Measurements from ENCODE around the gene NTRK2. TPM values are rescaled to one million over a fixed set of nuclear protein-coding genes. Genes with fewer than 3 reads are reported as not detected.

NTRK2 gene
- total RNA-seq, 1 donor from 2014 or later = 1.5 TPM

- DNase-seq (ENCODE audit: low read depth) = no peak
- Histone ChIP-seq H3K36me3 (ENCODE audit: control insufficient read depth, insufficient read depth, low read length) (no peaks in the 10 kb centered on the region), H3K27me3 (ENCODE audit: control insufficient read depth, insufficient read depth, low read length) (no peaks in the 10 kb centered on the region), H3K4me3 (ENCODE audit: low read depth, low read length) (no peak overlapping the region)
- TF ChIP-seq, protein P1, sequence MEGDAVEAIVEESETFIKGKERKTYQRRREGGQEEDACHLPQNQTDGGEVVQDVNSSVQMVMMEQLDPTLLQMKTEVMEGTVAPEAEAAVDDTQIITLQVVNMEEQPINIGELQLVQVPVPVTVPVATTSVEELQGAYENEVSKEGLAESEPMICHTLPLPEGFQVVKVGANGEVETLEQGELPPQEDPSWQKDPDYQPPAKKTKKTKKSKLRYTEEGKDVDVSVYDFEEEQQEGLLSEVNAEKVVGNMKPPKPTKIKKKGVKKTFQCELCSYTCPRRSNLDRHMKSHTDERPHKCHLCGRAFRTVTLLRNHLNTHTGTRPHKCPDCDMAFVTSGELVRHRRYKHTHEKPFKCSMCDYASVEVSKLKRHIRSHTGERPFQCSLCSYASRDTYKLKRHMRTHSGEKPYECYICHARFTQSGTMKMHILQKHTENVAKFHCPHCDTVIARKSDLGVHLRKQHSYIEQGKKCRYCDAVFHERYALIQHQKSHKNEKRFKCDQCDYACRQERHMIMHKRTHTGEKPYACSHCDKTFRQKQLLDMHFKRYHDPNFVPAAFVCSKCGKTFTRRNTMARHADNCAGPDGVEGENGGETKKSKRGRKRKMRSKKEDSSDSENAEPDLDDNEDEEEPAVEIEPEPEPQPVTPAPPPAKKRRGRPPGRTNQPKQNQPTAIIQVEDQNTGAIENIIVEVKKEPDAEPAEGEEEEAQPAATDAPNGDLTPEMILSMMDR (IDR thresholded peaks at IDR 0.05; ENCODE audit: insufficient read depth, low read length, poor library complexity, severe bottlenecking) = no peak
These were observed 202.5 kb downstream of the NTRK2 start for GRCh38 chr9:84871983-84872382.

DNA sequence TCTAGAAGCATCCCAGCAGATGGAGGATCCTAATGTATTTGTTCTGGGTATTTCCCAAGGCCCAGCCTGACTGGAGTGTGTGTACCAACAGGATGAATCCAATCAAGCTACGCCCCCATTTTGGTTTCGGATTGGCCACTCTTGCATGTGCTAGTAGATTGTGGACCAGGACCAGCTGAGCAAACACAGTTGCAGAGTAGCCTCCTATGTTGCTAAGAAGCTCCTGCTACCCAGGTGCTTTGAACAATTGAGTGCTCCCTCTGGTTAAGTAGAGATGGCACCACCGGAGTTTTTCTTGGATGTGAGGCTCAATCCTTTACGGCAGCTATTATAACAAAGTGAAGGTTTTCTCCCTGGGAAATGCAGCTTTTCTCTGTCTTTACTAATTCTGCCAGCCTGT lies 204.5 kb downstream of the NTRK2 start:
- Histone ChIP-seq H3K4me3 (ENCODE audit: low read depth, low read length) (no peak overlapping the region), H3K27me3 (ENCODE audit: control insufficient read depth, insufficient read depth, low read length) (no peaks in the 10 kb centered on the region), H3K36me3 (ENCODE audit: control insufficient read depth, insufficient read depth, low read length) (no peaks in the 10 kb centered on the region)
- TF ChIP-seq, protein P1 (IDR thresholded peaks at IDR 0.05; ENCODE audit: insufficient read depth, low read length, poor library complexity, severe bottlenecking) = no peak
- no peak for DNase-seq (ENCODE audit: low read depth)

GRCh38 chr9:84874596-84874995 lies 205.1 kb downstream of the NTRK2 start:
- no peaks in the 10 kb centered on the region for H3K36me3 ChIP-seq (ENCODE audit: control insufficient read depth, insufficient read depth, low read length)
- DNase-seq (ENCODE audit: low read depth) = no peak
- no peaks in the 10 kb centered on the region for H3K27me3 ChIP-seq (ENCODE audit: control insufficient read depth, insufficient read depth, low read length)
- H3K4me3 ChIP-seq (ENCODE audit: low read depth, low read length) = no peak overlapping the region
- TF ChIP-seq, protein P1 (IDR thresholded peaks at IDR 0.05; ENCODE audit: insufficient read depth, low read length, poor library complexity, severe bottlenecking) = no peak

GRCh38 chr9:84875193-84875592 lies 205.7 kb downstream of the NTRK2 start:
- TF ChIP-seq, protein P1 (IDR thresholded peaks at IDR 0.05; ENCODE audit: insufficient read depth, low read length, poor library complexity, severe bottlenecking) = no peak
- Histone ChIP-seq H3K4me3 (ENCODE audit: low read depth, low read length) (no peak overlapping the region), H3K36me3 (ENCODE audit: control insufficient read depth, insufficient read depth, low read length) (no peaks in the 10 kb centered on the region), H3K27me3 (ENCODE audit: control insufficient read depth, insufficient read depth, low read length) (no peaks in the 10 kb centered on the region)
- DNase-seq (ENCODE audit: low read depth) = no peak

- Histone ChIP-seq H3K27me3 (ENCODE audit: control insufficient read depth, insufficient read depth, low read length) (no peaks in the 10 kb centered on the region), H3K4me3 (ENCODE audit: low read depth, low read length) (no peak overlapping the region), H3K36me3 (ENCODE audit: control insufficient read depth, insufficient read depth, low read length) (no peaks in the 10 kb centered on the region)
- no peak for DNase-seq (ENCODE audit: low read depth)
- TF ChIP-seq, protein P1 (IDR thresholded peaks at IDR 0.05; ENCODE audit: insufficient read depth, low read length, poor library complexity, severe bottlenecking) = no peak
These were observed 210.1 kb downstream of the NTRK2 start for GRCh38 chr9:84879631-84880030.

DNA sequence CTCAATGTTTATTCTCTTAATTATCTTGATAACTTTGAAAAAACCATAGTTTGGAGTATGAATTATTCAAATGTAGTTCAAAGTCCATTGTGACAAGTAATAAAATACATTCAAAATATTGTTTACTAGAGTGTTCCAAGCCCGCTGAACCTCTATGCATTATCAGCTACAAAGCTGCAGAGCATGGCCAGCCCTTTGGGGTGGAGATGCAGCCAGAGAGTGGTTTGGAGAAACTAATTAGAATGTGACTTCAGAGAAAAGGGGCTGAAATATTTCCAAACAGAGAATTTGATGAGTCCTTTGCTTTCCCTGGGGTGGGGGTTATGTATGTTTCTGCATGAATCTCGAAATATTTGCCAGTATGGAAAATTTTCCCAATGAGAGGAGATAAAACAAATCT lies 211.3 kb downstream of the NTRK2 start:
- Histone ChIP-seq H3K36me3 (ENCODE audit: control insufficient read depth, insufficient read depth, low read length) (no peaks in the 10 kb centered on the region), H3K4me3 (ENCODE audit: low read depth, low read length) (no peak overlapping the region), H3K27me3 (ENCODE audit: control insufficient read depth, insufficient read depth, low read length) (no peaks in the 10 kb centered on the region)
- TF ChIP-seq, protein P1 (IDR thresholded peaks at IDR 0.05; ENCODE audit: insufficient read depth, low read length, poor library complexity, severe bottlenecking) = no peak
- DNase-seq (ENCODE audit: low read depth) = no peak

All from kidney epithelial cell (primary cell).